HepG2 (cell line): ENCODE data around the gene TEX19. TPM values are rescaled to one million over a fixed set of nuclear protein-coding genes. Genes with fewer than 3 reads are reported as not detected.

Experiments used
- ARHGAP35 ChIP-seq: sonication (generic); formaldehyde crosslinking; IDR thresholded peaks from 2 replicates; pipeline ENCODE4 v1.9.0; 2022; ENCODE audit warnings: mild to moderate bottlenecking, inconsistent platforms, moderate library complexity, missing genetic modification reagents, borderline replicate concordance
- CBX5 ChIP-seq: sonication (generic); formaldehyde crosslinking; IDR thresholded peaks from 2 replicates; pipeline ENCODE4 v1.4.0; 2020; ENCODE audit warnings: missing genetic modification reagents, borderline replicate concordance
- CREM ChIP-seq, 2 experiments: sonication (generic) in 1 of 2; formaldehyde crosslinking in 1 of 2; IDR thresholded peaks; 2 replicates each; pipeline versions ENCODE4 v1.4.0 to v1.6.1; 2016 to 2020; ENCODE audit warnings: antibody characterized with exemption in 1 of 2, mild to moderate bottlenecking in 1 of 2, missing genetic modification reagents in 1 of 2
- HBP1 ChIP-seq: IDR thresholded peaks from 2 replicates; pipeline ENCODE4 v1.6.1; 2016; ENCODE audit warnings: low read depth, control low read depth
- HOXA7 ChIP-seq: sonication (generic); formaldehyde crosslinking; IDR thresholded peaks from 2 replicates; pipeline ENCODE4 v1.8.1; 2022; ENCODE audit warnings: mild to moderate bottlenecking, missing genetic modification reagents, moderate library complexity
- MED1 ChIP-seq: sonication (generic); formaldehyde crosslinking; IDR thresholded peaks from 2 replicates; pipeline ENCODE4 v1.4.0; 2020; ENCODE audit warnings: missing genetic modification reagents
- PHB2 ChIP-seq: fragments of 450-650 bp; IDR thresholded peaks from 2 replicates; pipeline ENCODE4 v1.6.1; 2018; ENCODE audit not compliant: partially characterized antibody
- RXRB ChIP-seq: IDR thresholded peaks from 2 replicates; pipeline ENCODE4 v1.6.1; 2016; ENCODE audit warnings: borderline replicate concordance, missing genetic modification reagents, missing compliant biosample characterization
- TFE3 ChIP-seq: IDR thresholded peaks from 2 replicates; pipeline ENCODE4 v1.6.1; 2016
- THAP11 ChIP-seq: IDR thresholded peaks from 2 replicates; pipeline ENCODE4 v1.6.1; 2016; ENCODE audit warnings: missing biosample characterization, missing genetic modification reagents
- TOE1 ChIP-seq: sonication (generic); formaldehyde crosslinking; IDR thresholded peaks from 2 replicates; pipeline ENCODE4 v1.4.0; 2020; ENCODE audit warnings: mild to moderate bottlenecking, missing genetic modification reagents
- ZNF280B ChIP-seq: sonication (generic); formaldehyde crosslinking; IDR thresholded peaks from 2 replicates; pipeline ENCODE4 v1.5.0; 2020; ENCODE audit warnings: missing genetic modification reagents, mild to moderate bottlenecking, borderline replicate concordance
- ZNF382 ChIP-seq: sonication (generic); formaldehyde crosslinking; IDR thresholded peaks from 2 replicates; pipeline ENCODE4 v1.5.0; 2020; ENCODE audit warnings: missing genetic modification reagents, mild to moderate bottlenecking, borderline replicate concordance
- ZNF446 ChIP-seq: sonication (generic); formaldehyde crosslinking; IDR thresholded peaks from 2 replicates; pipeline ENCODE4 v1.5.0; 2020; ENCODE audit warnings: mild to moderate bottlenecking, missing genetic modification reagents
- ZNF562 ChIP-seq: sonication (generic); formaldehyde crosslinking; IDR thresholded peaks from 2 replicates; pipeline ENCODE4 v1.8.0; 2022; ENCODE audit warnings: missing genetic modification reagents, borderline replicate concordance
- ZNF577 ChIP-seq: sonication (generic); formaldehyde crosslinking; IDR thresholded peaks from 2 replicates; pipeline ENCODE4 v1.4.0; 2020; ENCODE audit warnings: mild to moderate bottlenecking, low read depth, missing genetic modification reagents, borderline replicate concordance
- ZNF589 ChIP-seq: sonication (generic); formaldehyde crosslinking; conservative IDR thresholded peaks from 2 replicates; pipeline ENCODE4 v1.8.0; 2022; ENCODE audit warnings: mild to moderate bottlenecking, moderate library complexity, missing genetic modification reagents
- ZNF782 ChIP-seq: sonication (generic); formaldehyde crosslinking; IDR thresholded peaks from 2 replicates; pipeline ENCODE4 v1.4.0; 2020; ENCODE audit warnings: missing genetic modification reagents, mild to moderate bottlenecking, borderline replicate concordance
- polyA plus RNA-seq, 8 experiments: library from polyadenylated mRNA; depleted of rRNA in 3 of 8; stranded (reverse) in 7 of 8; unstranded in 1 of 8; fragments of >200 nt; fragmentation: Illumina TruSeq in 4 of 8; extraction: Trizol in 4 of 8; gene quantifications; 2 replicates each; pipeline versions ENCODE4 v1.2.1 to v1.2.3, GENCODE V29; 2011 to 2016; ENCODE audit warnings: low read depth in 4 of 8, missing spikeins in 1 of 8, mixed read lengths in 1 of 8; ENCODE audit not compliant: insufficient read depth in 1 of 8
- total RNA-seq, 5 experiments: library from RNA; depleted of rRNA; stranded (reverse); fragments of >200 nt; fragmentation: Illumina TruSeq; extraction: Trizol; gene quantifications; 2 replicates each; pipeline ENCODE4 v1.2.3, GENCODE V29; 2016; ENCODE audit warnings: low read depth in 1 of 5
- TF ChIP-seq, protein P1 (sequence below): sonication (generic); formaldehyde crosslinking; IDR thresholded peaks from 2 replicates; pipeline ENCODE4 v1.5.0; 2020; ENCODE audit warnings: missing genetic modification reagents
- TF ChIP-seq, protein P2 (sequence below): sonication (generic); formaldehyde crosslinking; IDR thresholded peaks from 2 replicates; pipeline ENCODE4 v1.5.0; 2020; ENCODE audit warnings: mild to moderate bottlenecking, missing genetic modification reagents

TEX19 gene
- total and polyA plus RNA-seq, 2 of the 13 experiments (the other 11 are each of a cell fraction or from before 2014, with no cell fraction given) = 1.3 to 6.0 TPM

GRCh38 chr17:82351713-82352488 is 7.1 kb upstream of the TEX19 start (continued):
- TF ChIP-seq HBP1 (CRISPR knock-in tag) = 0 out of 2 replicates have a peak, but pooled peaks have one; percentile 44
- TF ChIP-seq ARHGAP35 (CRISPR knock-in tag) = no peak; the same call in 1 of the 2 replicates
- no peak for TF ChIP-seq TOE1 (CRISPR knock-in tag)
- TF ChIP-seq, protein P1, sequence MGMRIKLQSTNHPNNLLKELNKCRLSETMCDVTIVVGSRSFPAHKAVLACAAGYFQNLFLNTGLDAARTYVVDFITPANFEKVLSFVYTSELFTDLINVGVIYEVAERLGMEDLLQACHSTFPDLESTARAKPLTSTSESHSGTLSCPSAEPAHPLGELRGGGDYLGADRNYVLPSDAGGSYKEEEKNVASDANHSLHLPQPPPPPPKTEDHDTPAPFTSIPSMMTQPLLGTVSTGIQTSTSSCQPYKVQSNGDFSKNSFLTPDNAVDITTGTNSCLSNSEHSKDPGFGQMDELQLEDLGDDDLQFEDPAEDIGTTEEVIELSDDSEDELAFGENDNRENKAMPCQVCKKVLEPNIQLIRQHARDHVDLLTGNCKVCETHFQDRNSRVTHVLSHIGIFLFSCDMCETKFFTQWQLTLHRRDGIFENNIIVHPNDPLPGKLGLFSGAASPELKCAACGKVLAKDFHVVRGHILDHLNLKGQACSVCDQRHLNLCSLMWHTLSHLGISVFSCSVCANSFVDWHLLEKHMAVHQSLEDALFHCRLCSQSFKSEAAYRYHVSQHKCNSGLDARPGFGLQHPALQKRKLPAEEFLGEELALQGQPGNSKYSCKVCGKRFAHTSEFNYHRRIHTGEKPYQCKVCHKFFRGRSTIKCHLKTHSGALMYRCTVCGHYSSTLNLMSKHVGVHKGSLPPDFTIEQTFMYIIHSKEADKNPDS (CRISPR knock-in tag) = 0 out of 2 replicates have a peak, but pooled peaks have one; percentile 21
- TF ChIP-seq PHB2 = no peak
- no peak for TF ChIP-seq ZNF577 (CRISPR knock-in tag)
- no peak for TF ChIP-seq HOXA7
- no peak for TF ChIP-seq ZNF446
- TF ChIP-seq TFE3 (CRISPR knock-in tag) = peak; percentile 74
- peak; percentile 44; the same call in 1 of the 2 replicates for TF ChIP-seq THAP11 (CRISPR knock-in tag)
- no peak for TF ChIP-seq ZNF562 (CRISPR knock-in tag)
- no peak for TF ChIP-seq ZNF280B (CRISPR knock-in tag)
- TF ChIP-seq CBX5 (CRISPR knock-in tag) = peak; percentile 18; the same call in 1 of the 2 replicates
- TF ChIP-seq RXRB = 0 out of 2 replicates have a peak, but pooled peaks have one; percentile 70
- peak; percentile 43 for TF ChIP-seq MED1 (CRISPR knock-in tag)
- TF ChIP-seq ZNF382 = no peak
- TF ChIP-seq ZNF589 = no peak
- TF ChIP-seq, protein P2, sequence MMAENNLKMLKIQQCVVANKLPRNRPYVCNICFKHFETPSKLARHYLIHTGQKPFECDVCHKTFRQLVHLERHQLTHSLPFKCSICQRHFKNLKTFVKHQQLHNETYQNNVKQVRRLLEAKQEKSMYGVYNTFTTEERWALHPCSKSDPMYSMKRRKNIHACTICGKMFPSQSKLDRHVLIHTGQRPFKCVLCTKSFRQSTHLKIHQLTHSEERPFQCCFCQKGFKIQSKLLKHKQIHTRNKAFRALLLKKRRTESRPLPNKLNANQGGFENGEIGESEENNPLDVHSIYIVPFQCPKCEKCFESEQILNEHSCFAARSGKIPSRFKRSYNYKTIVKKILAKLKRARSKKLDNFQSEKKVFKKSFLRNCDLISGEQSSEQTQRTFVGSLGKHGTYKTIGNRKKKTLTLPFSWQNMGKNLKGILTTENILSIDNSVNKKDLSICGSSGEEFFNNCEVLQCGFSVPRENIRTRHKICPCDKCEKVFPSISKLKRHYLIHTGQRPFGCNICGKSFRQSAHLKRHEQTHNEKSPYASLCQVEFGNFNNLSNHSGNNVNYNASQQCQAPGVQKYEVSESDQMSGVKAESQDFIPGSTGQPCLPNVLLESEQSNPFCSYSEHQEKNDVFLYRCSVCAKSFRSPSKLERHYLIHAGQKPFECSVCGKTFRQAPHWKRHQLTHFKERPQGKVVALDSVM (CRISPR knock-in tag) = no peak
- TF ChIP-seq ZNF782 (CRISPR knock-in tag) = peak; percentile 78
- no peak for TF ChIP-seq CREM (IDR thresholded peaks at IDR 0.05)
- TF ChIP-seq CREM (CRISPR knock-in tag; IDR thresholded peaks at IDR 0.05) = no peak
